HG03064 (cell line): ENCODE measurements around the gene CDC27.
"Not testable (repeated sequence)": the region's sequence is repeated elsewhere in the genome, so short reads cannot be mapped to it uniquely, and the experiment has no call there.

Experiments
- ATAC-seq: cut with Tn5 transposase; IDR thresholded peaks from one replicate; pipeline ENCODE4 v1.9.1; 2021; ENCODE audit warnings: low read depth; ENCODE audit not compliant: unreplicated experiment

Gene CDC27

DNA sequence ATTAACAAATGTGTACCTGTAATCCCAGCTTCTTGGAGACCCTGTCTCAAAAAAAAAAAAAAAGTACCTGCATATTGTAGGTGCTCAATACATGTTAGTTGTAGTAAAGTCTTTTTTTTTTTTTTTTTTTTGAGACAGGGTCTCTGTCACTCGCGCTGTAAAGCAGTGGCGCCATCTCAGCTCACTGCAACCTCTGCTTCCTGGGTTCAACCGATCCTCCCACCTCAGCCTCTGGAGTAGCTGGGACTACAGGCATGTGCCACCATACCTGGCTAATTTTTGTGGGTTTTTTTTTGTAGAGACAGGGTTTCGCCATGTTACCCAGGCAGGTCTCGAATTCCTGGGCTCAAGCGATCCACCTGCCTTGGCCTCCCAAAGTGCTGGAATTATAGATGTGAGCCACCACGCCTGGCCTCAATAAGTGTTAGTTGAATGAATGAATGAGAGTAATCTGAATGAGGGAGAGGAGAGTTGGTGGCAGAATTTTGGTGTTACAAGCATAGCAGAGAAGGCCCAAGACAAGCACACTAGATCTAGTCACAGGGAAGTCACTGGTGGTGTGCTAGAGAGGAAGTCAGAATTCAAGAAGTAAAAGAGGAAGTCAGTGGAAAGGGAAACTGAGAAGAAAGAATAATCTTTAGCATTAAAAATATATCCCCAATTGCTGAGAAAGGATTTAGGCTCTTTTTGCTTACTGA lies 10.7 kb upstream of the CDC27 start:
- ATAC-seq = no peak

DNA sequence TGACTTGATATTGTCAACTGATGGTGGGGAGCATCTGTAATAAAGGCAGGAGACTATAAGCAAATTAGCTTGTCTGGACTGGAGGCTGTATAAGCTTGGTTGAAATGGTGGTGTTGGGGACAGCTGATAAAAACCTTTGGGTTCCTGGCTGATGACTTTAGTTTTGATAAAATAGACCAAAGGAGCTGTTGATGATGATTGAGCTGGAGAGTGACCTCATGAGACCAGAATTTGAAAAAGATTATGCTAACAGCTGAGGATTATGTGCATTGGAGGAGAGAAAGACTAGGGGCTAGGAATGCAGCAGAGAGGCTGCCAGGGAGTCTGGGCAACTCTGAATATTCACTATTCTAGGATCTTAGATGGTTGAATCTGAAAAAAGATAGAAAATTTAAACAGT lies 8.7 kb upstream of the CDC27 start:
- ATAC-seq = no peak

DNA sequence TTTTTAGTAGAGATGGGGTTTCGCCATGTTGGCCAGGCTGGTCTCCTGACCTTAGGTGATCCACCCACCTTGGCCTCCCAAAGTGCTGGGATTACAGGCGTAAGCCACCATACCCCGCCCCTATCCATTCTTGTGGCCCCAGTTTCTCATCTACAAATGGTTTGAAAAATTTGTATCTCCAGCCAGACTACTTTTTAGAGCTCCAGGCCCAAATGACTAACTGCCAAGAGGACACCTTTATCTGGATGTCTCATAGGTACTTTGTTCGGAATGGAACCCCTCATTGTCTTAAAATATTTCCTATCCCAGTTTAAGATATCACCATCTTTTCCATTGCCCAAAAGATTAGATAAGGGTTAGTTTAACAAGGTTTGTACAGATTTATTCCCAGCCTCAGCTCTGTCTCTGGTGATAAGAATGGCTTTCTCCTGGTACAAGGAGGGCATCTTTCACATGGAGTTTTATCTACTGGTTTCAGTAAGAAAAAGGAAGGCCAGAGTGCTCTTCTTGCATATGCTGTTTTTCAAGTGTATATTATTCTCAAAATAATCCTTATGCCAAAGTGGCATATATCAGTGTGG lies 4.9 kb upstream of the CDC27 start:
- ATAC-seq = no peak

DNA sequence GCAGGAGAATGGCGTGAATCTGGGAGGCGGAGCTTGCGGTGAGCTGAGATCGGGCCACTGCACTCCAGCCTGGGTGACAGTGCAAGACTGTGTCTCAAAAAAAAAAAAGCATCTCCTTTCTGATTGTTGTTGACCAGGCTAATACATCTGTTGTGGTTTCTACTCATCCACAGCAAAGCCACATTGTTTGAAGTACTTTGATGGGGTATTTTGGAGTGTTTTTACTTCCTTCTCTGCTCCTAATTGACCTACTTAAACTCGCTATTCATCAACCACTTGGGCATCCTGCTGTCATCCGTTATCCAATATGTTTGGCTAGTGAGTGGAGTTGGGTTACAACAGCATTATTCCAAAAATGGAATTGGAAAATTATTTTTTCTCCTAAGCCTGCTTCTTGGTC lies 3.5 kb upstream of the CDC27 start:
- ATAC-seq = no peak

DNA sequence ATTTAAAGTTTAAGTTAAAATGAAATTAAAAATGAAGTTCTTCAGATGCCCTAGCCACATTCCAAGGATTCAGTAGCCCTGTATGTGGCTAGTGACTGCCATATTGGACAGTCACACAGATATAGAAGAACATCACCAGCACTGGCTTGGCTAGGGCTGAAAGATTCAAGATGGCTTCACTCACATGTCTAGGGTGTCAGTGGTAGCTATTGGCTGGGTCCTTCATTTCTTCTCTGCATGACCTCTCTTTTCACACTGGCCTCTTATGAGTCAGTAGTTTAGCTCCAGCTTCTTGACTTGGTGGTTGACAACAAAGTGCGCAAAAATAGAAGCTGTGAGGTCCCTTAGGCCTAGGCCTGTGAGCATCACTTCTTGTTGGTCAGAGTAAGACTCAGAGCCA lies 1.7 kb upstream of the CDC27 start:
- no peak for ATAC-seq

DNA sequence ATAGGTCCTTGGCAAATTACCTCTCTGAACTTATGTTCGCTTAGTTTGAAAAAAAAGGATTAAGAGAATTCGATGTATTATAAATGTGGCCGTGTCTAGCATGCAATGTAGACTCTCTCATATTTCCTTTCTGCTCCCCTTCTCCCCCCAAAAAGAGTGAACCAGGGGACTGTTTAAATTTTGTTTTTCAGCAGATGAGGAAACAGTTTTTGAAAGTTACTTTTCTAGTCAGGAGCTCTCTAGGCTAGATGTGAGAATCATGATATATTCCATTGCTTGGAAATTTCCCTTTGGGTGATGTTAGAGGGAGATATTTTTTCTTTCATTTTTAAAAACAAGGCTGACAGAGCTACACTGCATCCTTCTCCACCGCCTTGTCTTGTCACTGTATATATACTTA lies 1.1 kb upstream of the CDC27 start:
- no peak for ATAC-seq

DNA sequence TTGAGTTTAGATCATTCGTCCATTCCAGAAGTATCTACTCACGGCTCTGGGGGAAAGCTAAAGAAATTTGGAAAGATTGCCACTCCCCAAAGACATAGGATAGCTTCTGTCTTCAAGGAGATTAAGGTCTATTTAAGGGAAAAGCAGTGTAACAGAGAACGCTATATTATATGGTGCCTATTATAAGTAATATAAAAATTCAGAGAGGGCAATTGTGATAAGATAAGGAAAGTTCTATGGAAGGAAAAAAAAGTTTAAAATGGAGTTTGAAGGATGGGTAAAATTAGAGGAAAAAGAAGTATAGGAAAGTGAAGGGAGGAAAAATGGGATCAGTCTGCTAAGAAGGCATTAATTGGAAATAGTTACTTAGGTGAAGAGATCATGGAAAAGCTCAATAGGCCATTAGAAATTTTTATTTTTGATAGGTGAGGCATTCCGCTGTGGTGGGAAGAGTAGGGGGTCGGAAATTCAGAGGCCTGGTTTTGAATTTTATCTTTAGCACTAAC lies 690 bp upstream of the CDC27 start:
- ATAC-seq = no peak

DNA sequence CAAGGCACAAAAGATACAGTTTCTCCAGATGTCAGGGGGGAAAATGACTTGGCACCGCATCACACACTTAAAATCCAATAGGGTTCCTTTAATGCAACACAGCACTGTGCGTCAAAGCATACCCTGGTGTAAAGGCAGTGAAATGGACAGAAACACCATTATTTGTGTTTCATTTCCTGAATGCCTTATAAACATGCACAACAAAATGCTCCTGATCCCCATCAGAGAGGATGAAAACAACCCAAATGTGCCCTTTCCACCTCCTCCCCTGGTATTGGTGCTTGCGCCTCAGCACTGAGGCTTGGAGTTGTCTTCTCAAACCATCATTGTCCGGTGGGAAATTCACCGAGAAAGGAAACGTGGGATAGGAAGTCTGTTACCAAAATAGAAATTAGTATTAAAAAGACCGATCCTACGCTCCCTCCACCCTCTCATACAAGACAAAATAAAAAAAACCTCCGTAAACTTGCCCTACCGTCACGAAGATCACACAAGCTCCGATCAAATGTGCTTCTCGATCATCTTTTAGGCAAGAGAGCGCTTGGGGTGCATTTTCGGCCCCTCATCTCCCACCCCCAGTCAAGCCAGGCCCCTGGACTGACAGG lies 722 bp downstream of the CDC27 start:
- no peak for ATAC-seq

DNA sequence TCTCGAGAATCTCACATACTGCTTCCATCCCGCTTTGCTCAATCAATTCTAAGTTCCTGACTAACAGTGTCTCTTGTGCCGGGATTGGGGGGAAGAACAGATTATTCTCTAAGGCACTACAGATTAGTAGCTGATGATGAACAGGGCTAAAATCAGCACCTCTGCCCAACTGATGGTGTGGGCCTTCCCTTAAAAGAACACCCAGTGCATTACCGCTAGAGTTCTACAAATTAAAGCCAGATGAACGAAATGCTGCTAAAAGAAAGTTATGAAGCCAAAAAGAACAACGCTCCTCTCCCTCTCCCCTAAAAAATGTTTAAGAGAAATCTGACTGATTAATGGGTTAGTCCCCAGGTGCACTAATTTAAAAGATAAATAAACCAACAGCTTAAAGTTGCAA lies 4.4 kb downstream of the CDC27 start:
- no peak for ATAC-seq

DNA sequence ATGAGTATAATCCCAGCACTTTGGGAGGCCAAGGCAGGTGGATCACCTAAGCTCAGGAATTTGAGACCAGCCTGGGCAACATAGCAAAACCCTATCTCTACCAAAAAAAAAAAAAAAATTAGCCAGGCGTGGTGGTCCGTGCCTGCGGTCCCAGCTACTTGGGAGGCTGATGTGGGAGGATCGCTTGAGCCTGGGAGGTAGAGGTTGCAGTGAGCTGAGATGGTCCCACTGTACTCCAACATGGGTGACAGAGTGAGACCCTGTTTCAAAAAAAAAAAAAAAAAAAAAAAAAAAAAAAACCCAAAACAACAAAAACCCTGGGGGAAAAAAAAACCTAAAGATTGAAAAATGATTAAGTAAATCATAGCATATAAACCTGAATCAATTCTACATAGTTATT lies 8.1 kb downstream of the CDC27 start:
- not testable (repeated sequence) for ATAC-seq

DNA sequence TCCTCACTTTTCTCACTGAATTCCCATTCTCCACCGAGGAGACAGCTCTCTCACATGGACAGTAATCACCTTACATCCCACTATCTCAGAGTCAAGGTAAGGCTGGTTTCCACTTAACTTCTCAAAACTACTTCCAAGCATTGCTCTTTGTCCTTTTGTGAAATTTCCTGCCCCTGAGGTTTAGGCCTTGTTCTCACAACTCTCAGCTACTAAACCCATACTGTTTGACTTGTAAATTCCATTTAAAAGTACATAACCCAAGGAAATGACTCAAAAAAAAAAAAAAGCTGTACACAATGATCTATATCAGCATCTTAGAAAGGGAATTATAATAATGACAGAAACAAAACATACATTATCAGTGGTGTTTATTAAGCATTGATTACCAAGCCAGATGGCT lies 8.8 kb downstream of the CDC27 start:
- no peak for ATAC-seq

DNA sequence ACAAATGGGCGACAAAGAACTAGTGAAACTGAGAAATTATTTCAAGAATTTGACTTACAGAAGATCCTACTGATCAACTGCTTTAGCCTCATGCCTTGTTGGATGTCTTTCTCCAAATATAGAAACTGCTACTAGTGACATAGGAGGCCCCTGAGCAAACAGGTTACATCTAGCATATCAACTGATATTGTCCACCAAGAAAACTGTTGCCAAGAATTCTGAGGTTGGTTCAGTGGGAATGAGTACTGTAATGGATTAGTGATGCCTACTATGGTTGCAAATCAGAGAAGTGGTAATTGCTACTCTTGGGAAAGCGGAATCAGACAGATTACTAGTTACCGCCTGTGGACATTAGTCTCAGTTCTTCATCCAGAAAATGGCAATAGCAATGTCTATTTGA lies 10.0 kb downstream of the CDC27 start:
- ATAC-seq = no peak

DNA sequence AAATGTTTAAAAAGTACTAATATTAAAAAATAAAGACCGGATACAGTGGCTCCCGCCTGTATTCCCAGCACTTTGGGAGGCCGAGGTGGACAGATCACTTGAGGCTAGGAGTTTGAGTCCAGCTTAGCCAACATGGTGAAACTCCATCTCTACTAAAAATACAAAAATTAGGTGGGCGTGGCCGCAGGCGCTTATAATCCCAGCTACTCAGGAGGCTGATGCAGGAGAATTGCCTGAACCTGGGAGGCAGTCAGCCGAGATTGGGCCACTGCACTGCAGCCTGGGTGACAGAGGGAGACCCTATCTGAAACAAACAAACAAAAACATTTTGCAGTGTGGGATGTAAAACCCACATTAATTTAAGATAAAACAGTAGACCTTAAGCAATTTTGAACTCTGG lies 11.8 kb downstream of the CDC27 start:
- no peak for ATAC-seq

DNA sequence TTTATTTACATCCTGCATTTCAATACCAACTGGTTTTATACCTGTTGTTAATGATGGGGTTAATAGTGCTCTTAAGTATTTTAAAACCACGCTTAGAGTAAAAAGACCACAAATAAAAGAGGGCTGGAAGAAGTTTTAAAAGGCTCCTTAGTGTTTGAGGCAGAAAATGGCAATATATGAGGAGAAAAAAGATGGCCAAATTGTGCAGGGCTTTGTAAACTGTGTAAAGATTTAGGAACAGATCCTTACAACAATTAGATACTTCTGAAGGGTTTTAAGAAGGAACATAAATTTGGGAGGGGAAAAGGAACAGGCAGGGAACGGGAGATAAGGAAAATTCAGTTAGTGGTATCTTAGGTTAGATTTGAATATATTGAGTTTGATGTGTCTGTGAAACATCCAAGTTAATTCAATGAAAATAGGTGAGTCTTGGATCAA lies 12.7 kb downstream of the CDC27 start:
- ATAC-seq = no peak

DNA sequence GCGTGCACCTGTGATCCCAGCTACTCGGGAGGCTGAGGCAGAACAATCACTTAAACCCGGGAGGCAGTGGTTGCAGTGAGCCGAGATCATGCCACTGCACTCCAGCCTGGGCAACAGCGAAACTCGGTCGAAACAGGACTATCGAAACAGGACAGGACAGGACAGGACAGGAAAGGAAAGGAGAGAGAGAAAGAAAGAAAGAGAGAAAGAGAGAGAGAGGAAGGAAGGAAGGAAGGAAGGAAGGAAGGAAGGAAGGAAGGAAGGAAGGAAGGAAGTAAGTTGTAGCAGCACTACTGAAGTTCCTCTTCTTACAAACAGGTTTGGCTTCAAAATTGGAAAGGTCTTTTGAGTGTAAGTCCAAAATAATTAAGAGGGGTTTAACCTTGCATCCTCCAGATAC lies 14.3 kb downstream of the CDC27 start:
- not testable (repeated sequence) for ATAC-seq

DNA sequence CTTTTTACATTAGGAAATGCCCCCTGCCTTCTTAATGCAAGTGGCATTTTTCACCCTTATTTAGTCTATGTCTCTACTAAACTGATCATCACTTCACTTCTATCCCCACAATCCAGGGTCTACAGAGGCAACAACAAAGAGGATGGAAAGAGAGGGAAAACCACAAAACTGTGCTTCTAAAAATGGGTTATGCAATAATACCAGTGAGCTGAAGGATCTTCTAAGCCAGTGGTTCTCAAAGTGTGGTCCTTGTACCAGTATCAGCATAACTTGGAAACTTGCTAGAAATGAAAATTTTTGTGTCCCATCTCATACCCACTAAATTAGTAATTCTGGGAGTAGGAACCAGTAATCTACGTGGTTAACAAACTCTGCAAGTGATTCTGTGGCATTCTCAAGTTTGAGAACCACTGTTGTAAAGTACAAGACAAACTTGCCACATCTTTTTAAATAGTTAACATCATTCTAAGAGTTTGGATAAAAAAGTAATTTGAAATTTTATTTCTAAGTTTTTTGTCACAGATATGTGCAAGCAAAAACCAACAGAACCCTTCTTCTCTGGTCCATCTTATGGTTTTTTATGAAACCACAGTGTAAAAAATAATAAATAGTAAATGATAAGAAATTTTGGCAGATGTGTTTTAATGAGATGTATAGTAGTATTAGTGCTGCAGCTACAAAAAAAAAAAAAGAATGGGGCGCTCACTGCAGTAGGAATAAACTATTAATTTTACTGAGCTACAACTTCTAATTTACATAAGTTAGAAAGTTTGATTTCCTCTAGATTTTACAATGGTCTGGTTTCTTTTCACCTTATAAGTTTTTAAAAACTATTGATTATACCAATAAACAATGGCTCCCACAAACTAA lies 16.2 kb downstream of the CDC27 start:
- ATAC-seq = no peak

DNA sequence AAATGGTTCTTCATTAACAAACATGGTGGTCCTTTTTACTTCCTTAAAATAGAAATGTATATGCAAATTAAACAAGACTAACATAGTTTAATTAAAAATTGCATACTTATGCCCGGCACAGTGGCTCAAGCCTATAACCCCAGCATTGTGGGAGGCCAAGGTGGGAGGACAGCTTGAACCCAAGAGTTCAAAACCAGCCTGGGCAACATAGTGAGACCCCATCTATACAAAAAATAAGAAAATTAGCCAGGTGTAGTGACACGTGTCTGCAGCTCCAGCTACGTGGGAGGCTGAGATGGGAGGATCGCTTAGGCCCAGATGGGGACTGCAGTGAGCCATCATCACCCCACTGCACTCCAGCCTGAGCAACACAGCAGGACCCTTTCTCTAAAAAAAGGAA lies 18.4 kb downstream of the CDC27 start:
- no peak for ATAC-seq

DNA sequence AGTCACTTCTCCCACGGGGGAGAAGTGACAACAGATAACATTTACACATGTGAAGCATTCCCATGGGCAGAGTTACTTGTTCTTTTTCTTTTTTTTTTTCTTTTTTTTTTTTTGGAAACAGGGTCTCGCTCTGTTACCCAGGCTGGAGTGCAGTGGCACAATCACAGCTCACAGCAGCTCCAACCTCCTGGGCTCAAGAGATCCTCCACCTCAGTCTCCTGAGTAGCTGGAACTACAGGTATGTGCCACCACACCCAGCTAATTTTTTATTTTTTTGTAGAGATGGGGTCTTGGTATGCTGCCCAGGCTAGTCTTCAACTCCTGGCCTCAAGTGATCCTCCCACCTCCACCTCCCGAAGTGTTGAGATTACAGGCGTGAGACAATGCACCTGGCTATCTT lies 20.2 kb downstream of the CDC27 start:
- ATAC-seq = not testable (repeated sequence)

DNA sequence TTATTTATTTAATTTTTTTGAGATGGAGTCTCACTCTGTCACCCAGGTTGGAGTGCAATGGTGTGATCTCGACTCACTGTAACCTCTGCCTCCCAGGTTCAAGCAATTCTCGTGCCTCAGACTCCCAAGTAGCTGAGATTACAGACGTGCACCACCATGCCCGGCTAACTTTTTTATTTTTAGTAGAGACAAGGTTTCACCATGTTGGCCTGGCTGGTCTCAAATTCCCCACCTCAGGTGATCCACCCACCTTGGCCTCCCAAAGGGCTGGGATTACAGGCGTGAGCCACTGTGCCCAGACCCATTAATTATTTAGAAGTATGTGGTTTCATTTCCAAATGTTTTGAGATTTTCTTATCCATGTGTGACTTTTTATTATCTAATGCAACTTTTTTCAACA lies 22.2 kb downstream of the CDC27 start:
- not testable (repeated sequence) for ATAC-seq

DNA sequence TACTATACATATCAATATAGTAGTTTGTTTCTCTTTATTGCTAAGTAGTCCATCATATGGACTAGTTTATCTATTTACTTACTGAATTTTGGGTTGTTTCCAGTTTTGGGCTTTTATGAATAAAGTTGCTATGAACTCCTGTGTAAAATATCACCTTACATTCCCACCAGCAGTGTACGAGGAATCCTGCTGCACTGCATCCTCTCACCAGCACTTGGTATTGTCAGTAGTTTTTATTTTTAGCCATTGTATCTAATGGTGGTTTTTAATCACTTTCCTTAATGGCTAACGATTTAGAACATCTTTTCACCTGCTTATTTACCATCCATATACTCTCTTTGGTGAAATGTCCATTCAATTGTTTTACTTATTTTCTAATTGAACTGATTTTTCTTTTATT lies 24.0 kb downstream of the CDC27 start:
- ATAC-seq = no peak

DNA sequence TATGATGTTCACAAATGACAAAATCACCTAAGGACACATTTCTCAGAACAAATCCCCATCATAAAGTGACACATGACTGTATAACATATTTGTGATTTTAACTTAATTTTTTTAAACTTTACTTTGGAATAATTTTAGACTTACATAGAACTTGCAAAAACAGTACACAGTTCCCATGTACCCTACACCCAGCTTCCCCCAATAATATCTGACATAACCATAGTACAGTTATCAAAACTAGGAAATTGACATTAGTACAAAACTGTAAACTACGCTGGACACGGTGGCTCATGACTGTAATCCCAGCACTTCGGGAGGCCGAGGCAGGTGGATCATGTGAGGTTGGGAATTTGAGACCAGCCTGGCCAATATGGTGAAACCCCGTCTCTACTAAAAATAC lies 24.8 kb downstream of the CDC27 start:
- no peak for ATAC-seq
